Ishikawa (cell line): Measurements from ENCODE around the gene ERCC6L2.

Source experiments
- CEBPB ChIP-seq: IDR thresholded peaks from 2 replicates; pipeline ENCODE4 v1.6.1; 2012
- CREB1 ChIP-seq: IDR thresholded peaks from 2 replicates; pipeline ENCODE4 v1.6.1; 2012; ENCODE audit warnings: low read depth
- EGR1 ChIP-seq: IDR thresholded peaks from 2 replicates; pipeline ENCODE4 v1.6.1; 2012
- EP300 ChIP-seq: IDR thresholded peaks from 2 replicates; pipeline ENCODE4 v1.6.1; 2012; ENCODE audit warnings: borderline replicate concordance
- FOXM1 ChIP-seq: IDR thresholded peaks from 2 replicates; pipeline ENCODE4 v1.6.1; 2012; ENCODE audit warnings: low read depth, borderline replicate concordance
- NFIC ChIP-seq: IDR thresholded peaks from 2 replicates; pipeline ENCODE4 v1.6.1; 2012
- RAD21 ChIP-seq: IDR thresholded peaks from 2 replicates; pipeline ENCODE4 v1.6.1; 2012; ENCODE audit warnings: low read depth
- TAF1 ChIP-seq: IDR thresholded peaks from 2 replicates; pipeline ENCODE4 v1.6.1; 2012; ENCODE audit warnings: low read depth, mild to moderate bottlenecking
- TCF12 ChIP-seq: IDR thresholded peaks from 2 replicates; pipeline ENCODE4 v1.6.1; 2012; ENCODE audit warnings: low read depth
- TEAD4 ChIP-seq: IDR thresholded peaks from 2 replicates; pipeline ENCODE4 v1.6.1; 2012
- YY1 ChIP-seq: IDR thresholded peaks from 2 replicates; pipeline ENCODE4 v1.6.1; 2012; ENCODE audit warnings: low read depth
- ZBTB7A ChIP-seq: IDR thresholded peaks from 2 replicates; pipeline ENCODE4 v1.6.1; 2012; ENCODE audit warnings: low read depth
- TF ChIP-seq, protein P1 (sequence below): IDR thresholded peaks from 2 replicates; pipeline ENCODE4 v1.6.1; 2012
- TF ChIP-seq, protein P2 (sequence below): IDR thresholded peaks from 2 replicates; pipeline ENCODE4 v1.6.1; 2012; ENCODE audit warnings: low read depth, mild to moderate bottlenecking
- TF ChIP-seq, protein P3 (sequence below): IDR thresholded peaks from 2 replicates; pipeline ENCODE4 v1.6.1; 2012

The ERCC6L2 gene

DNA sequence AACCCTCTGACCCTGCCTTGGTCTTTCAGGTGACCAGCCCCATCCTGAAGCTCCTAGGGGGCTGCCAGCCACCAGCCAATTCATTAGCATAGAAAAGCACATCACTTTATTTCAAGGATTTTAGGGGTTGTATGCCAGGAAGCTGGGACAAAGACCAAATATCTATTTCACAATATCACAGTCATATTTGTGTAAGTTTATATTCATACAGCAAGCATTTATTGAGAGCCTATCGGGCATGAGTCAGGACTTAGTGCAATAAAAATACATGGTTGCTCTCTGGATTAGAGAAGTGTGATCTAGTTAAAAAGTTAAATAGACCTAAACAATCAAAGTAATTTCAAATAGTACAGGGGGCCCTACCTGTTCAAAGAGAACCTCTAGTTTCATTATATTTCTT lies 113.8 kb downstream of the ERCC6L2 start:
- TF ChIP-seq RAD21, result no peak
- no peak for TF ChIP-seq ZBTB7A
- TF ChIP-seq TAF1, result no peak
- TF ChIP-seq, protein P1, sequence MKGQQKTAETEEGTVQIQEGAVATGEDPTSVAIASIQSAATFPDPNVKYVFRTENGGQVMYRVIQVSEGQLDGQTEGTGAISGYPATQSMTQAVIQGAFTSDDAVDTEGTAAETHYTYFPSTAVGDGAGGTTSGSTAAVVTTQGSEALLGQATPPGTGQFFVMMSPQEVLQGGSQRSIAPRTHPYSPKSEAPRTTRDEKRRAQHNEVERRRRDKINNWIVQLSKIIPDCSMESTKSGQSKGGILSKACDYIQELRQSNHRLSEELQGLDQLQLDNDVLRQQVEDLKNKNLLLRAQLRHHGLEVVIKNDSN, result no peak
- TF ChIP-seq, protein P2, sequence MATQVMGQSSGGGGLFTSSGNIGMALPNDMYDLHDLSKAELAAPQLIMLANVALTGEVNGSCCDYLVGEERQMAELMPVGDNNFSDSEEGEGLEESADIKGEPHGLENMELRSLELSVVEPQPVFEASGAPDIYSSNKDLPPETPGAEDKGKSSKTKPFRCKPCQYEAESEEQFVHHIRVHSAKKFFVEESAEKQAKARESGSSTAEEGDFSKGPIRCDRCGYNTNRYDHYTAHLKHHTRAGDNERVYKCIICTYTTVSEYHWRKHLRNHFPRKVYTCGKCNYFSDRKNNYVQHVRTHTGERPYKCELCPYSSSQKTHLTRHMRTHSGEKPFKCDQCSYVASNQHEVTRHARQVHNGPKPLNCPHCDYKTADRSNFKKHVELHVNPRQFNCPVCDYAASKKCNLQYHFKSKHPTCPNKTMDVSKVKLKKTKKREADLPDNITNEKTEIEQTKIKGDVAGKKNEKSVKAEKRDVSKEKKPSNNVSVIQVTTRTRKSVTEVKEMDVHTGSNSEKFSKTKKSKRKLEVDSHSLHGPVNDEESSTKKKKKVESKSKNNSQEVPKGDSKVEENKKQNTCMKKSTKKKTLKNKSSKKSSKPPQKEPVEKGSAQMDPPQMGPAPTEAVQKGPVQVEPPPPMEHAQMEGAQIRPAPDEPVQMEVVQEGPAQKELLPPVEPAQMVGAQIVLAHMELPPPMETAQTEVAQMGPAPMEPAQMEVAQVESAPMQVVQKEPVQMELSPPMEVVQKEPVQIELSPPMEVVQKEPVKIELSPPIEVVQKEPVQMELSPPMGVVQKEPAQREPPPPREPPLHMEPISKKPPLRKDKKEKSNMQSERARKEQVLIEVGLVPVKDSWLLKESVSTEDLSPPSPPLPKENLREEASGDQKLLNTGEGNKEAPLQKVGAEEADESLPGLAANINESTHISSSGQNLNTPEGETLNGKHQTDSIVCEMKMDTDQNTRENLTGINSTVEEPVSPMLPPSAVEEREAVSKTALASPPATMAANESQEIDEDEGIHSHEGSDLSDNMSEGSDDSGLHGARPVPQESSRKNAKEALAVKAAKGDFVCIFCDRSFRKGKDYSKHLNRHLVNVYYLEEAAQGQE, result no peak
- TF ChIP-seq, protein P3, sequence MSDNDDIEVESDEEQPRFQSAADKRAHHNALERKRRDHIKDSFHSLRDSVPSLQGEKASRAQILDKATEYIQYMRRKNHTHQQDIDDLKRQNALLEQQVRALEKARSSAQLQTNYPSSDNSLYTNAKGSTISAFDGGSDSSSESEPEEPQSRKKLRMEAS, result no peak
- TF ChIP-seq EP300, result no peak
- no peak for TF ChIP-seq FOXM1
- no peak for TF ChIP-seq CEBPB
- no peak for TF ChIP-seq YY1
- TF ChIP-seq TEAD4, result no peak
- no peak for TF ChIP-seq TCF12
- TF ChIP-seq CREB1, result no peak
- TF ChIP-seq NFIC, result no peak

DNA sequence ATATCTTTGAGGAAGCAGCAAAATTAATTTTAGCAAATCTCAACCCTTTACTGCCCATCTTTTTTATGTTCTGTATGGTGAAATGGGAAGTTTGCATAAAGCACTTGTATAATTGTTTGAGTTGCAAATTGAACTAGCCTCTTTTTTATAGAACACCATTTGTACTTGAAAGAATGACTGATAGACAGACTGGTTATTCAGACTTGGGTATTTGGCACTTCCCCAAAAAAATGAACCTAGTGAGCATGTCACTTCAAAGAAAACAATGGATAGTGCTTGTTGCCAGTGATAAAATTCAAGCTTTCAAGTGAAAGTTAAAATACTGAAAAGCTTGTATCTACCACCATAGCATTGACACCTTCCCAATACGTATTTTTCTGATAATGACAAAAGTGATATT lies 115.8 kb downstream of the ERCC6L2 start:
- no peak for TF ChIP-seq NFIC
- TF ChIP-seq CEBPB, result no peak
- no peak for TF ChIP-seq ZBTB7A
- TF ChIP-seq, protein P3, result no peak
- no peak for TF ChIP-seq TEAD4
- TF ChIP-seq, protein P2, result no peak
- no peak for TF ChIP-seq EGR1
- no peak for TF ChIP-seq YY1
- no peak for TF ChIP-seq RAD21
- TF ChIP-seq CREB1, result no peak
- no peak for TF ChIP-seq EP300
- no peak for TF ChIP-seq TCF12
- no peak for TF ChIP-seq FOXM1
- TF ChIP-seq TAF1, result no peak
- TF ChIP-seq, protein P1, result no peak

DNA sequence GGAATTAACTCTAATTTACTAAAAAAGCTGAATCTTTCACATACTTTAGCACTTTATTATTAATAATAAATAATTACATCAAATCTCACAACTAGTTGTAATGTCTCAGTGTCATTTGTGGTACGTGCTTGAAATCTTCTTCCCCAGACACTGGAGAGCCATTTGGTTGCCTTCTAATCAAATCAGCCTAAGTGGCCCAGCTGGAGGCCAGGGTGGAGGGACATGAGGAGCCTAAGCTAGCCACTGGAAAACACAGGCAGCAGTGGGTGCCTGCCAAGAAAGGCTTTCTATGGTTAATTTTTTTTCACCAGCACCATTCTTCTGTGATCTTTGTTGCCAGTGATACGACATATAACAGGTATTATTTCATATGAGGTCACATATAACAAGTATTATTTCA lies 117.0 kb downstream of the ERCC6L2 start:
- no peak for TF ChIP-seq TAF1
- no peak for TF ChIP-seq TEAD4
- no peak for TF ChIP-seq NFIC
- no peak for TF ChIP-seq ZBTB7A
- TF ChIP-seq RAD21, result no peak
- TF ChIP-seq FOXM1, result no peak
- no peak for TF ChIP-seq CEBPB
- TF ChIP-seq, protein P1, result no peak
- no peak for TF ChIP-seq YY1
- TF ChIP-seq, protein P3, result no peak
- TF ChIP-seq EP300, result no peak
- TF ChIP-seq TCF12, result no peak
- TF ChIP-seq, protein P2, result no peak
- no peak for TF ChIP-seq CREB1
- TF ChIP-seq EGR1, result no peak

DNA sequence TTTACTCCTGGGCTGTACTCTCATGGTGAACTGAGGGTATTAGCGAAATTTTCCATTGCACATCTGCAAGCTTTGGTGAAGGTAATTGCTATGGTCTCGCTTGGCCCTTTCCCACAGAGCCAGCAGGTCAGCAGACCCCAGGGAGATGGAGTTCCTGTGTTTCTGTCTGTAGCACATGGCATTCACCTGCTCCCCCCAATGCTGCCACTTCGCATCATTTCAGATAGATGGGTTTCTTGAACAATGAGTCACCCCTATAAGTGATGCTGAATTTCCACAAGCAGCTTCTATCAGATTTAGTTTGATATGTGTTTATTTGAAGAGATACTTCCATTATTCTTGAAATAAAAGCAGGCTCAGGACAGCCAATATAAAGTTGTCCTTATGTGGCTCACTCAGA lies 117.8 kb downstream of the ERCC6L2 start:
- no peak for TF ChIP-seq TCF12
- TF ChIP-seq FOXM1, result no peak
